Measurements from ENCODE around the gene PDLIM3.
"Not testable (repeated sequence)": the region's sequence is repeated elsewhere in the genome, so short reads cannot be mapped to it uniquely, and the experiment has no call there.

PDLIM3 gene

DNA sequence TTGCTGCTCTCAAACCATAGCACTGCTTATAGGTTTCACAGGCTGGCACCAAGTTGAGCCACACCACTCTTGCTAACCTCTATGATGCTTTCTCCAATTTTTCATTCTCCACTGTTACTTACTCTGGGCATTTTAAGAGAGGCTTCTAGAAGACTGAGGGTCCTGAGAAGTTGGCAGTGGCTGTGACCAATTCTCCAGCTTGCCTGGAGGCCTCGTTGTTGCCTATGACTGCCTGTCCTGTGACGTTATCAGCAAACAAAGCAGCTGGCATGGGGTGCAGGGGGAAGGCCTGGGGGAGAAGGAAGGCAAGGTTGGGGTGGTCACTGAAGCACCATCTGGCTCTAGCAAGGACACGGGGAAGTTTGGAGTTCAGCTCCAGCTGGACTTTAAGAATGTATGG is 30.4 kb upstream of the PDLIM3 start:
- peak overlapping the region; percentile 84 to 96 for H3K27ac ChIP-seq
- no peak for DNase-seq (ENCODE audit: low spot score)
- TF ChIP-seq, protein P1, sequence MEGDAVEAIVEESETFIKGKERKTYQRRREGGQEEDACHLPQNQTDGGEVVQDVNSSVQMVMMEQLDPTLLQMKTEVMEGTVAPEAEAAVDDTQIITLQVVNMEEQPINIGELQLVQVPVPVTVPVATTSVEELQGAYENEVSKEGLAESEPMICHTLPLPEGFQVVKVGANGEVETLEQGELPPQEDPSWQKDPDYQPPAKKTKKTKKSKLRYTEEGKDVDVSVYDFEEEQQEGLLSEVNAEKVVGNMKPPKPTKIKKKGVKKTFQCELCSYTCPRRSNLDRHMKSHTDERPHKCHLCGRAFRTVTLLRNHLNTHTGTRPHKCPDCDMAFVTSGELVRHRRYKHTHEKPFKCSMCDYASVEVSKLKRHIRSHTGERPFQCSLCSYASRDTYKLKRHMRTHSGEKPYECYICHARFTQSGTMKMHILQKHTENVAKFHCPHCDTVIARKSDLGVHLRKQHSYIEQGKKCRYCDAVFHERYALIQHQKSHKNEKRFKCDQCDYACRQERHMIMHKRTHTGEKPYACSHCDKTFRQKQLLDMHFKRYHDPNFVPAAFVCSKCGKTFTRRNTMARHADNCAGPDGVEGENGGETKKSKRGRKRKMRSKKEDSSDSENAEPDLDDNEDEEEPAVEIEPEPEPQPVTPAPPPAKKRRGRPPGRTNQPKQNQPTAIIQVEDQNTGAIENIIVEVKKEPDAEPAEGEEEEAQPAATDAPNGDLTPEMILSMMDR (IDR thresholded peaks at IDR 0.05), result no peak

DNA sequence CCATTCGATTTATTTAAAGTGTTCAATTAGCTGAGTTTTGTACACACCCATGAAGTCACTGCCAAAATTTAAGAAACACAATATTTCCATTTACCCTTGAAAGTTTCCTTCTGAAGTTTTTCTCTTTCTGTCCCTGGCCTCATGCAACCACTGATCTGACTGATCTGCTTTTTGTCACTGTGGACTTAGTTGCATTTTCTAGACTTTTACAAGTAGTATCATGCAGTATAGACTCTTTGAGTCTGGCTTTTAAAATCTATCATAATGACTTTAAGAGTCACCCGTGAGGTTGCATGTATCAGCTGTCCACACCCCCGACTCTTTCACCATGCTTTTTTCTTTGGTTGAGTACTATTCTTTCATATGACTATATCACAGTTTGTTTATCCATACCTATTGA is 29.0 kb upstream of the PDLIM3 start:
- TF ChIP-seq, protein P1 (IDR thresholded peaks at IDR 0.05), result no peak
- Histone ChIP-seq H3K27ac (no peak overlapping the region), H3K4me3 (no peak overlapping the region)

More for the DNA sequence above, 30.4 kb upstream of the PDLIM3 start:
- no peak overlapping the region for H3K4me3 ChIP-seq

DNA sequence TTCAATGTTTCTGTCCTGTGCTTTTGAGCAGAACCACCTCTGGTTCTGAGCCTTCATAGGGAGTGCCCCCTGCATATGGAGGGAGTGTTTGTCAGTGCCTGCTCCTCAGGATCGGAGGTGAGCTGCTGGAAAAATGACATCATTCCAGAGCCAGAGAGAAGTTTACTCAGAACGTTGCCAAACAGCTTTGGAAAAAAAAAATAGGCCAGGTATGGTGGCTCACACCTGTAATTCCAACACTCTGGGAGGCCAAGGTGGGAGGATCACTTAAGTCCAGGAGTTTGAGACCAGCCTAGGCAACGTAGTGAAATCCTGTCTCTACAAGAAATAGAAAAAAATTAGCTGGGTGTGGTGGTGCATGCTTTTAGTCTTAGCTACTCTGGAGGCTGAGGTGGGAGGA is 27.2 kb upstream of the PDLIM3 start:
- TF ChIP-seq, protein P1 (IDR thresholded peaks at IDR 0.05), result no peak
- no peak for DNase-seq (ENCODE audit: low spot score)
- Histone ChIP-seq H3K27ac (no peak overlapping the region), H3K4me3 (no peak overlapping the region)

More for the DNA sequence above, 29.0 kb upstream of the PDLIM3 start:
- no peak for DNase-seq (ENCODE audit: low spot score)

DNA sequence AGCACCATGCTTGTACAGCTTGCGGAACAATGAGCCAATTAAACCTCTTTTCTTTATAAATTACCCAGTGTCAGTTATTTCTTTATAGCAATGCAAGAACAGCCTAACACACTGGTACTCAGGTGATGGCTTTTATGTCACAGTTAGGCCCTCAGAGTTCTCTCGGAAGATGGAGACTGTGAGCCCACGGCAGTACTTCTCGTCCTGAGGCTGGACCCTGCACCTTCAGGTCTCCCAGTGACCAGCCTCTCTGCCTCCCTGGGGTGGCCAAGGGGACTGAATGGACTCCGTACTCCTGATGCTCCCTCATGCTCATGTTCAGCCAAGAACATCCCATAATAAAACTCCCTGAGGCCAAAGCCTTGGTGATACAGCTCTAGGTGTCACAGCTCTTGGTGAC is 25.0 kb upstream of the PDLIM3 start:
- DNase-seq (ENCODE audit: low spot score), result no peak
- TF ChIP-seq, protein P1 (IDR thresholded peaks at IDR 0.05), result no peak
- Histone ChIP-seq H3K4me3 (no peak overlapping the region), H3K27ac (peak overlapping the region; percentile 31 to 50)

DNA sequence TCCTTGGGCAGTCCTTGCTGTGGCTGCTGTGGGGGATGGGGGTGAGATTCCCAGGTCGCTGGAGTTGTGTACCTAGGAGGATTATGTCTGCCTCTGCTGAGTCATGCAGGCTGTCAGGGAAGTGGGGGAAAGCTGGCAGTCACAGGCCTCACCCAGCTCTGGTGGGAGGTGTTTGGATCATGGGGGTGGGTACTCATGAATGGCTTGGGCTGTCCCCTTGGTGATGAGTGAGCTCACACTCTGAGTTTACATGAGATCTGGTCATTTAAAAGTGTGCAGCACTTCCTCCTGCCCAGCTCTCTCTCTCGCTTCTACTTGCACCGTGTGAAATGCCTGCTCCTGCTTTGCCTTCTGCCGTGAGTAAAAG is 24.6 kb upstream of the PDLIM3 start:
- H3K27ac ChIP-seq, result peak overlapping the region; percentile 31 to 50
- no peak for DNase-seq (ENCODE audit: low spot score)
- TF ChIP-seq, protein P1 (IDR thresholded peaks at IDR 0.05), result no peak
- H3K4me3 ChIP-seq, result no peak overlapping the region

DNA sequence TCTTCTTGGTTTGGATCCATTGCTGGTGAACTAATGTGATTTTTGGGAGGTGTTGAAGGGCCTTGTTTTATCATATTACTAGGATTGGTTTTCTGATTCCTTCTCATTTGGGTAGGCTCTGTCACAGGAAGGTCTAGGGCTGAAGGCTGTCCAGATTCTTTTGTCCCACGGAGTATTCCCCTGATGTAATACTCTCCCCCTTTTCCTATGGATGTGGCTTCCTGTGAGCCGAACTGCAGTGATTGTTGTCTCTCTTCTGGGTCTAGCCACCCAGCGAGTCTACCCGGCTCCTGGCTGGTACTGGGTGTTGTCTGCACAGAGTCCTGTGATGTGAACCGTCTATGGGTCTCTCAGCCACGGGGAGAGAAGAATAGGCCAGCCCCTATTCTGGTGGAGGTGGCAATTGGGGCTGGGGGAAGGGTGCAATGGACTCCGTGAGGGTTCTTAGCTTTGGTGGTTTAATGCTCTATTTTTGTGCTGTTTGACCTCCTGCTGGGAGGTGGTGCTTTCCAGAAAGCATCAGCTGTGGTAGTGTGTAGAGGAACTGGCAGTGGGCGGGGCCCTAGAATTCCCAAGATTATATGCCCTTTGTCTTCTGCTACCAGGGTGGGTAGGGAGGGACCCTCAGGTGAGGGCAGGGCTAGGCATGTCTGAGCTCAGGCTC is 24.1 kb upstream of the PDLIM3 start:
- not testable (repeated sequence) for DNase-seq (ENCODE audit: low spot score); H3K4me3 ChIP-seq
- peak overlapping the region; percentile 31 to 50 for H3K27ac ChIP-seq

DNA sequence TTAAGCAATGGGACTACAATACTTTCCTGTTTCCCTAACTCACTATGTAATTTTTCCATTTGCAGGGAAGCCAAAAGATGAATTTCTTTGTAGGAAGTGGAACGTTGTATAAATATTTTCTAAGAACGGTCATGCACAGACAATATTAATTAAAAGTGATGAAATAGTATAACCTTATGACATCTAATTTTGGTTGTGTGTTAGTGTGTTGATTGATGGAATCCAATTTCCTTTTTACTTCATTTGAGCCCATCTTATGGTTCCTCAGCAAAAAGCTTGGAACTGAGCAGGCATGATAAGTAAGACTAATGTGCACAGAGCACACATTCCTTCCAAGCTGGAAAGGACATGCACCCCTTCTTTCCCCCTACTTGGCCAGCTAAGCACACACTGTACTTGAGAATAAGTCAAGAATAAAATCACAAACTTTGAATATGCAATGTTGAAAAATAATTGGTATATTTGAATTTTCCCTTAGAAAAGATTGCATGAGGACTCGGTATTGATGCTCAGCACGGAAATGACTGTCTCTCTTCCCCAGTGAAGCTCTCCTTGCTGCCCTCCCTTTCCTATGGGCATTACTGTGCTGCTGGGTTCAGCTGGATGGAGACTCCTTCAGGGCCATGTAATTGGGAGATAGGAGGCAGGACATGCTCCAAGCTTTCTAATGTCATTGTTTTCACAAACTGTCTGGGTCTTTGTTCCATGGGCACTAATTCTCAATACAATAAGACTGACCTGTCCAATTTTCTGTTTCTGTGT is 19.2 kb upstream of the PDLIM3 start:
- TF ChIP-seq, protein P1 (IDR thresholded peaks at IDR 0.05), result no peak
- Histone ChIP-seq H3K4me3 (no peak overlapping the region), H3K27ac (peak overlapping the region; percentile 52 to 72)
- no peak for DNase-seq (ENCODE audit: low spot score)
